Measurements from ENCODE around the gene RMRP. TPM values are rescaled to one million over a fixed set of nuclear protein-coding genes. Genes with fewer than 3 reads are reported as not detected.

Gene RMRP
- total and polyA plus RNA-seq, 2 of the 4 experiments (the other 2 are of a cell fraction) = 39.7 to 13,690 TPM

GRCh38 chr9:35619800-35620158 lies 38.0 kb downstream of the RMRP start:
- H3K23ac ChIP-seq (ENCODE audit: low read depth, low read length) = no peak overlapping the region
- no peak overlapping the region for H2AK9ac ChIP-seq (replicated peaks; ENCODE audit: low read depth, low read length, poor library complexity)
- H3K9me1 ChIP-seq (ENCODE audit: insufficient read depth, low read length) = no peaks in the 10 kb centered on the region
- H3K4me3 ChIP-seq (ENCODE audit: insufficient read depth, low read depth, low read length) = no peak overlapping the region
- no peak overlapping the region for H2BK15ac ChIP-seq (ENCODE audit: low read depth, low read length)
- ATAC-seq (ENCODE audit: low read depth) = no peak
- H2AFZ ChIP-seq (replicated peaks; ENCODE audit: low read length, poor library complexity) = no peak overlapping the region
- H3K4me2 ChIP-seq (ENCODE audit: low read depth, low read length) = no peak overlapping the region
- no peak overlapping the region for H4K5ac ChIP-seq (ENCODE audit: low read depth, low read length)
- BruUV-seq (replicated peaks) = no TSS peak
- in situ Hi-C loops (cut with MboI; ENCODE audit: low sequenced_read_pairs) = no loop called here
- no peak overlapping the region for H3K18ac ChIP-seq (ENCODE audit: low read depth, low read length)
- H3K9ac ChIP-seq (ENCODE audit: low read depth, low read length) = no peak overlapping the region
- no peak overlapping the region for H2BK120ac ChIP-seq (ENCODE audit: low read depth, low read length)
- H3K4ac ChIP-seq (ENCODE audit: low read depth, low read length) = no peak overlapping the region
- no peak overlapping the region for H4K91ac ChIP-seq (ENCODE audit: insufficient read depth, low read depth, low read length)
- TF ChIP-seq MAFK (IDR thresholded peaks at IDR 0.05; ENCODE audit: low read depth, low read length) = no peak
- TF ChIP-seq FOS (IDR thresholded peaks at IDR 0.05; ENCODE audit: low read depth, low read length) = no peak
- TF ChIP-seq BHLHE40 (IDR thresholded peaks at IDR 0.05; ENCODE audit: low read depth, low read length) = no peak
- no peak for TF ChIP-seq MXI1 (IDR thresholded peaks at IDR 0.05; ENCODE audit: borderline replicate concordance, low read depth, low read length)
- H4K20me1 ChIP-seq (ENCODE audit: insufficient read depth, low read length) = no peaks in the 10 kb centered on the region
- H3K4me1 ChIP-seq (ENCODE audit: control insufficient read depth, insufficient read depth, low read length) = no peaks in the 10 kb centered on the region
- H2AK5ac ChIP-seq (ENCODE audit: low read depth, low read length) = no peak overlapping the region
- dilution Hi-C loops (cut with HindIII; ENCODE audit: low sequenced_read_pairs, unreplicated experiment) = no loop called here
- no peak for DNase-seq
- H2BK20ac ChIP-seq (ENCODE audit: low read depth, low read length) = no peak overlapping the region
- H3K27ac ChIP-seq (ENCODE audit: insufficient read depth, low read length) = no peak overlapping the region
- no peak overlapping the region for H3K56ac ChIP-seq (ENCODE audit: extremely low read depth, insufficient read depth, low read length)
- H3K36me3 ChIP-seq (ENCODE audit: control insufficient read depth, insufficient read depth, low read length) = no peaks in the 10 kb centered on the region
- no peak overlapping the region for H2BK5ac ChIP-seq (ENCODE audit: low read depth, low read length, poor library complexity, severe bottlenecking)
- intact Hi-C loops (cut with micrococcal nuclease) = no loop called here
- ChIA-PET POLR2A (ENCODE audit: unreplicated experiment) (no interaction called here), CTCF (interaction anchor here (0.8 to 0.9 kb wide), 2 partner anchors 8 to 16 kb away, joined by 3 read pairs; no protein-coding TSS in a partner anchor)
- H3K79me1 ChIP-seq (ENCODE audit: low read depth in 1 of 2, low read length in 2 of 2) = no peaks in the 10 kb centered on the region
- H3K9me3 ChIP-seq (ENCODE audit: control insufficient read depth, insufficient read depth, low read length) = no peaks in the 10 kb centered on the region; the same call in 1 of the 2 replicates
- no CpG with 5 or more reads among the region's 2 CpGs for WGBS, 2 experiments (ENCODE audit: extremely low coverage in 2 of 2, insufficient read length in 1 of 2)
- no peak overlapping the region for H3K14ac ChIP-seq (replicated peaks; ENCODE audit: low read depth, low read length)
- H3K27me3 ChIP-seq (ENCODE audit: control insufficient read depth, insufficient read depth, low read length) = peaks cover 56% of the 10 kb centered on the region
- H4K8ac ChIP-seq (ENCODE audit: low read depth in 2 of 2, low read length in 2 of 2) = no peak overlapping the region
